Astrocyte (in vitro differentiated cells and primary cell): ENCODE results near the gene TNPO3. TPM values are rescaled to one million over a fixed set of nuclear protein-coding genes. Genes with fewer than 3 reads are reported as not detected.
"Not testable (repeated sequence)": the region's sequence is repeated elsewhere in the genome, so short reads cannot be mapped to it uniquely, and the experiment has no call there.

ENCODE experiments used
- DNase-seq: peaks from one replicate; pipeline ENCODE4 v3.0.0-alpha.2; 2010; ENCODE audit warnings: low read depth
- FAIRE-seq: peaks from 2 replicates; lab custom pipeline; 2011; peaks lifted over from hg19 to GRCh38; lab: Jason Lieb, UNC
- H2AFZ ChIP-seq: 2 replicates; pipeline ENCODE4 v1.6.0; 2012; ENCODE audit warnings: low read depth, low read length, inconsistent platforms
- H3K27ac ChIP-seq: 2 replicates; pipeline ENCODE4 v1.5.1; 2011; ENCODE audit warnings: low read depth, low read length, inconsistent platforms
- H3K27me3 ChIP-seq: 2 replicates; pipeline ENCODE4 v1.6.0; 2011; ENCODE audit warnings: low read length, inconsistent platforms; ENCODE audit not compliant: insufficient read depth
- H3K36me3 ChIP-seq: 2 replicates; pipeline ENCODE4 v1.5.1; 2011; ENCODE audit warnings: low read length, inconsistent platforms; ENCODE audit not compliant: insufficient read depth
- H3K4me1 ChIP-seq: 2 replicates; pipeline ENCODE4 v1.5.1; 2011; ENCODE audit warnings: low read length, inconsistent platforms; ENCODE audit not compliant: insufficient read depth
- H3K4me2 ChIP-seq: 2 replicates; pipeline ENCODE4 v1.6.0; 2012; ENCODE audit warnings: low read length, inconsistent platforms
- H3K4me3 ChIP-seq: 2 replicates; pipeline ENCODE4 v1.5.1; 2011; ENCODE audit warnings: low read depth, mild to moderate bottlenecking, low read length, inconsistent platforms; ENCODE audit not compliant: insufficient read depth
- H3K79me2 ChIP-seq: 2 replicates; pipeline ENCODE4 v1.6.0; 2012; ENCODE audit warnings: mild to moderate bottlenecking, low read length, inconsistent platforms; ENCODE audit not compliant: insufficient read depth
- H3K9ac ChIP-seq: 2 replicates; pipeline ENCODE4 v1.6.0; 2012; ENCODE audit warnings: mild to moderate bottlenecking, low read length, inconsistent platforms
- H3K9me3 ChIP-seq: 2 replicates; pipeline ENCODE4 v1.5.1; 2012; ENCODE audit warnings: low read depth, mild to moderate bottlenecking, low read length, inconsistent platforms; ENCODE audit not compliant: insufficient read depth
- H4K20me1 ChIP-seq: 2 replicates; pipeline ENCODE4 v1.6.0; 2012; ENCODE audit warnings: low read length, inconsistent platforms; ENCODE audit not compliant: insufficient read depth
- H3K27ac Mint-ChIP-seq: one replicate; pipeline ENCODE4 v1.8.0; 2021; ENCODE audit warnings: mild to moderate bottlenecking, mixed read lengths; ENCODE audit not compliant: unreplicated experiment
- H3K27me3 Mint-ChIP-seq: one replicate; pipeline ENCODE4 v1.8.0; 2021; ENCODE audit warnings: low read depth, mixed read lengths; ENCODE audit not compliant: unreplicated experiment
- H3K36me3 Mint-ChIP-seq: one replicate; pipeline ENCODE4 v1.8.0; 2021; ENCODE audit warnings: low read depth, mixed read lengths; ENCODE audit not compliant: unreplicated experiment
- H3K4me1 Mint-ChIP-seq: one replicate; pipeline ENCODE4 v1.8.0; 2021; ENCODE audit warnings: low read depth, mixed read lengths; ENCODE audit not compliant: unreplicated experiment
- H3K4me3 Mint-ChIP-seq: one replicate; pipeline ENCODE4 v1.8.0; 2021; ENCODE audit warnings: mild to moderate bottlenecking, moderate library complexity, mixed read lengths; ENCODE audit not compliant: unreplicated experiment
- H3K9me3 Mint-ChIP-seq: one replicate; pipeline ENCODE4 v1.8.0; 2021; ENCODE audit warnings: mild to moderate bottlenecking, mixed read lengths; ENCODE audit not compliant: unreplicated experiment
- EZH2 ChIP-seq: IDR thresholded peaks from 2 replicates; pipeline ENCODE4 v1.6.1; 2012; ENCODE audit warnings: mild to moderate bottlenecking, low read length, inconsistent platforms; ENCODE audit not compliant: insufficient read depth
- total RNA-seq: library from RNA; stranded (reverse); gene quantifications from 2 replicates; pipeline ENCODE4 v1.2.1, GENCODE V29; 2021
- TF ChIP-seq, protein P1 (sequence below): IDR thresholded peaks from 2 replicates; pipeline ENCODE4 v1.5.1; 2011; ENCODE audit warnings: low read depth, mild to moderate bottlenecking, inconsistent platforms, low read length, moderate library complexity; ENCODE audit not compliant: insufficient read depth

TNPO3 gene
- total RNA-seq, 1 donor from 2014 or later, result 49.2 TPM

GRCh38 chr7:128914566-128915151 is 140.3 kb downstream of the TNPO3 start:
- Mint-ChIP-seq H3K4me3 (no peak overlapping the region), H3K27ac (no peak overlapping the region), H3K9me3 (no peaks in the 10 kb centered on the region), H3K36me3 (peaks cover 2% of the 10 kb centered on the region), H3K4me1 (peaks cover 6% of the 10 kb centered on the region), H3K27me3 (peaks cover 66% of the 10 kb centered on the region)
- Histone ChIP-seq H3K9ac (no peak overlapping the region), H3K9me3 (no peaks in the 10 kb centered on the region), H3K79me2 (no peaks in the 10 kb centered on the region), H2AFZ (no peak overlapping the region), H3K36me3 (no peaks in the 10 kb centered on the region), H3K27ac (no peak overlapping the region), H3K27me3 (peaks cover 46% of the 10 kb centered on the region), H3K4me2 (no peak overlapping the region), H3K4me3 (no peak overlapping the region), H3K4me1 (peaks cover 5% of the 10 kb centered on the region), H4K20me1 (no peaks in the 10 kb centered on the region)
- no peak for FAIRE-seq
- TF ChIP-seq, protein P1, sequence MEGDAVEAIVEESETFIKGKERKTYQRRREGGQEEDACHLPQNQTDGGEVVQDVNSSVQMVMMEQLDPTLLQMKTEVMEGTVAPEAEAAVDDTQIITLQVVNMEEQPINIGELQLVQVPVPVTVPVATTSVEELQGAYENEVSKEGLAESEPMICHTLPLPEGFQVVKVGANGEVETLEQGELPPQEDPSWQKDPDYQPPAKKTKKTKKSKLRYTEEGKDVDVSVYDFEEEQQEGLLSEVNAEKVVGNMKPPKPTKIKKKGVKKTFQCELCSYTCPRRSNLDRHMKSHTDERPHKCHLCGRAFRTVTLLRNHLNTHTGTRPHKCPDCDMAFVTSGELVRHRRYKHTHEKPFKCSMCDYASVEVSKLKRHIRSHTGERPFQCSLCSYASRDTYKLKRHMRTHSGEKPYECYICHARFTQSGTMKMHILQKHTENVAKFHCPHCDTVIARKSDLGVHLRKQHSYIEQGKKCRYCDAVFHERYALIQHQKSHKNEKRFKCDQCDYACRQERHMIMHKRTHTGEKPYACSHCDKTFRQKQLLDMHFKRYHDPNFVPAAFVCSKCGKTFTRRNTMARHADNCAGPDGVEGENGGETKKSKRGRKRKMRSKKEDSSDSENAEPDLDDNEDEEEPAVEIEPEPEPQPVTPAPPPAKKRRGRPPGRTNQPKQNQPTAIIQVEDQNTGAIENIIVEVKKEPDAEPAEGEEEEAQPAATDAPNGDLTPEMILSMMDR, result no peak
- TF ChIP-seq EZH2, result no peak
- DNase-seq, result no peak

DNA sequence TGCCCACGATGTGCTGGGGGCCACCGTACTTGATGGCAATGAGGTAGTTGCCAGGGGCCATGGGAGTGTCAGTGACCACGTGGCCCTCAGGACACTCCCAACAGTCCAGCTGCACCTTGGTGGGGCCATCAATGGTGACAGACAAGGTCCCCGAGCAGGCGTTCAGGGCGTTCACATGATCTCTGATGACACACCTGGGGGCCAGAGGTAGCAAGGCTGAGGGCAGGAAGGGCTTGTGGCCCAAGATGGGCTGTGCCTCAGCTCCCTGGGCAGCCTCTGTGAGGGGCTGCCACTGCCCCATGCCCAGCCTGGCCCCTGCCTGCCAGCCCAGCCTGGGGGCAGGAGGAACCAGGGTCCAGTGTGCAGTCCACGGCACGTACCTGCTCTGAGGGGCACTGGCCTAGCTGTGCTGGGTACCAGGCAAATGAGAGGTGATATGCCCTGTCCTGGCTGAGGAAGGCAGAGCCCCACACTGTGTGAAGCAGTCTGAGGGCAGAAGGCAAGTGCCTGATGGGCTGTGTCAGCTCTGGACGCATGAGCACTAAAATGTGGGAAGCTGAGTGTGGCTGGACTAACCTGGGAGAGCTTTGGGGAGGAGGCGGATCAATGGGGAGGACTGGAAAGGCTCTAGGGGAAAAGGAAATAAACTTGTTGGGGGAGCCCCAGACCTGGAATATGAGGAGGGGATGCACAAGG is 140.9 kb downstream of the TNPO3 start:
- Mint-ChIP-seq H3K36me3 (peaks cover 2% of the 10 kb centered on the region), H3K27me3 (peaks cover 66% of the 10 kb centered on the region), H3K27ac (no peak overlapping the region), H3K9me3 (no peaks in the 10 kb centered on the region), H3K4me3 (no peak overlapping the region), H3K4me1 (peaks cover 9% of the 10 kb centered on the region)
- Histone ChIP-seq H3K79me2 (no peaks in the 10 kb centered on the region), H2AFZ (no peak overlapping the region), H3K27me3 (peaks cover 46% of the 10 kb centered on the region), H3K4me1 (peaks cover 6% of the 10 kb centered on the region), H3K36me3 (no peaks in the 10 kb centered on the region), H3K9ac (no peak overlapping the region), H3K27ac (no peak overlapping the region), H3K4me2 (no peak overlapping the region), H3K4me3 (no peak overlapping the region), H4K20me1 (no peaks in the 10 kb centered on the region), H3K9me3 (no peaks in the 10 kb centered on the region)
- no peak for FAIRE-seq
- TF ChIP-seq EZH2, result peak; percentile 32
- TF ChIP-seq, protein P1, result no peak
- no peak for DNase-seq

DNA sequence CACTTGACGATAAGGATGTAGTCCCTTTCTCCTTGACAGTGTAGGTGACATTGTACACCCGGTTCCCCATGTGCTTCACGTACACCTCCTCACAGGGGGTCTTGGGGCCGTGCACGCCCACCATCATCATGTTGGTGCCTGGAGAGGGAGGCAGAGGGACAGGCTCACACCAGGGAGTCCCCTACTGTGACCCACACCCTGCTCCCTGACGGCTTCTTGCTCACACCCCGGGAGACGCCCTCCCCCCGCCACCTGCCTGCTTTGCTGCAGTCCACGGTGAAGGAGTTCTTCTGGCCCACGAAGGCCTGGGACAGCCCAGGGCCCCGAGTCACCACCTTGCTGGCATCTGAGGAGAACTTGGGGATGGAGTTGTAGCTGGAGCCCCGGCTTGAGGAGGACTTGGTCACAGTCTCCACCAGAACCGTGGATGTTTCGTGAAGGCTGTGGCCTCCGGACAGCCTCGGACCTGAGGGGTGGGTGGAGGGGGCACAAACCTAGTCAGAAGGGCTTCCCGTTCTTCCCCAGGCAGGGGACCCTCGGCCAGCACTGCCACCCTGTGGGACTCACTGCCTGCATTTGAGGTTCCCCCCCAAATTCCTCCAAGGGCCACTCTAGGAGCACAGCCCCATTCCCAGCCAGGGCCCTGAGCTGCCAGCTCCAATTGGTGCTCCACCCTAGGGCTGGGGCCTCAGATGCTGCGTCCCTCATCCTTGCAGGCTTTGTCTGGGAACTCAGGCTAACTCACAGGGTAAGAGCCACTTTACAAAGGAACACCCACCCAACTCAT is 142.0 kb downstream of the TNPO3 start:
- H3K27me3 ChIP-seq, result peaks cover 50% of the 10 kb centered on the region
- H3K4me1 ChIP-seq, H3K4me3 ChIP-seq, H3K9me3 ChIP-seq, H3K4me2 ChIP-seq, H3K79me2 ChIP-seq, H3K36me3 Mint-ChIP-seq, H2AFZ ChIP-seq, H3K36me3 ChIP-seq, H3K9me3 Mint-ChIP-seq, H3K4me1 Mint-ChIP-seq, H4K20me1 ChIP-seq, DNase-seq, H3K27ac ChIP-seq, H3K4me3 Mint-ChIP-seq, FAIRE-seq, H3K27ac Mint-ChIP-seq, H3K9ac ChIP-seq: not testable (repeated sequence)
- H3K27me3 Mint-ChIP-seq, result peaks cover 67% of the 10 kb centered on the region
